ENCODE measurements around the gene MS4A5. TPM values are rescaled to one million over a fixed set of nuclear protein-coding genes. Genes with fewer than 3 reads are reported as not detected.
"Not testable (repeated sequence)": the region's sequence is repeated elsewhere in the genome, so short reads cannot be mapped to it uniquely, and the experiment has no call there.

The MS4A5 gene
- total RNA-seq, 4 donors from 2014 or later, result not detected

GRCh38 chr11:60447846-60448245, 18.5 kb downstream of the MS4A5 start:
- Histone ChIP-seq H3K9me3 (no peaks in the 10 kb centered on the region), H3K36me3 (no peaks in the 10 kb centered on the region), H3K4me3 (no peak overlapping the region), H3K27ac (no peak overlapping the region), H3K27me3 (no peaks in the 10 kb centered on the region), H3K4me1 (no peaks in the 10 kb centered on the region)
- intact Hi-C loops (cut with DNase I), result no loop called here
- TF ChIP-seq POLR2A (IDR thresholded peaks at IDR 0.05), result no peak
- TF ChIP-seq CTCF (IDR thresholded peaks at IDR 0.05), result no peak
- DNase-seq, result no peak

GRCh38 chr11:60451185-60451584, 21.8 kb downstream of the MS4A5 start:
- DNase-seq; H3K27me3 ChIP-seq; intact Hi-C loops (cut with DNase I); H3K36me3 ChIP-seq; H3K4me3 ChIP-seq; H3K4me1 ChIP-seq; H3K9me3 ChIP-seq; H3K27ac ChIP-seq: not testable (repeated sequence)
- no CpG with 5 or more reads among the region's 32 CpGs for WGBS, 2 donors

GRCh38 chr11:60454212-60454611, 24.8 kb downstream of the MS4A5 start:
- H3K4me1 ChIP-seq, result no peaks in the 10 kb centered on the region
- intact Hi-C loops (cut with DNase I), result no loop called here
- H3K27me3 ChIP-seq, result no peaks in the 10 kb centered on the region
- no peaks in the 10 kb centered on the region for H3K9me3 ChIP-seq
- TF ChIP-seq CTCF (IDR thresholded peaks at IDR 0.05) (no peak), POLR2A (IDR thresholded peaks at IDR 0.05) (no peak)
- H3K27ac ChIP-seq, result no peak overlapping the region
- no peak for DNase-seq
- no peak overlapping the region for H3K4me3 ChIP-seq
- no peaks in the 10 kb centered on the region for H3K36me3 ChIP-seq

GRCh38 chr11:60455531-60456042, 26.2 kb downstream of the MS4A5 start, which contains the start of gene MS4A1:
Gene MS4A1, plus strand, starts transcription at chr11:60455847. Its CDS starts 6,528 bp downstream, at chr11:60462375.
- Histone ChIP-seq H3K27me3 (no peaks in the 10 kb centered on the region), H3K4me1 (no peaks in the 10 kb centered on the region), H3K27ac (no peak within 1 kb of the TSS), H3K36me3 (no peaks in the 10 kb centered on the region), H3K4me3 (no peak within 1 kb of the TSS), H3K9me3 (no peaks in the 10 kb centered on the region)
- WGBS, 2 donors, result 57 to 67% methylated on average over 3 to 4 of the region's 4 CpGs
- intact Hi-C loops (cut with DNase I), result no loop called here
- no peak for DNase-seq
- no peak for TF ChIP-seq CTCF (IDR thresholded peaks at IDR 0.05)
- TF ChIP-seq POLR2A (IDR thresholded peaks at IDR 0.05), result peak in 1 of 4 donors; percentile 36

- intact Hi-C loops (cut with DNase I), result no loop called here
- 61 to 68% methylated on average over 3 of the region's 3 CpGs for WGBS, 2 donors
- H3K4me3 ChIP-seq, result no peak overlapping the region
- no peak for TF ChIP-seq CTCF (IDR thresholded peaks at IDR 0.05)
- TF ChIP-seq POLR2A (IDR thresholded peaks at IDR 0.05), result no peak
- DNase-seq, result no peak
- H3K36me3 ChIP-seq, result no peaks in the 10 kb centered on the region
- no peaks in the 10 kb centered on the region for H3K4me1 ChIP-seq
- no peak overlapping the region for H3K27ac ChIP-seq
- no peaks in the 10 kb centered on the region for H3K27me3 ChIP-seq
- no peaks in the 10 kb centered on the region for H3K9me3 ChIP-seq
Measured at GRCh38 chr11:60457576-60457975, 28.2 kb downstream of the MS4A5 start.

GRCh38 chr11:60459345-60459744, 30.0 kb downstream of the MS4A5 start:
- intact Hi-C loops (cut with DNase I), result no loop called here
- 82 to 88% methylated on average over 1 of the region's 1 CpG for WGBS, 2 donors

More at GRCh38 chr11:60459345-60459744, 30.0 kb downstream of the MS4A5 start:
- no peak for TF ChIP-seq POLR2A (IDR thresholded peaks at IDR 0.05)
- TF ChIP-seq CTCF (IDR thresholded peaks at IDR 0.05), result no peak
- no peaks in the 10 kb centered on the region for H3K4me1 ChIP-seq
- H3K9me3 ChIP-seq, result no peaks in the 10 kb centered on the region
- H3K27me3 ChIP-seq, result no peaks in the 10 kb centered on the region
- DNase-seq, result no peak
- no peak overlapping the region for H3K27ac ChIP-seq
- no peak overlapping the region for H3K4me3 ChIP-seq
- H3K36me3 ChIP-seq, result no peaks in the 10 kb centered on the region

Data from esophagus squamous epithelium (tissue), 5 donors.